H1 (cell line): Measurements from ENCODE around the gene ADGRL2. TPM values are rescaled to one million over a fixed set of nuclear protein-coding genes. Genes with fewer than 3 reads are reported as not detected.

Source experiments
- CTCF ChIA-PET: fragments of 300-600 bp; sonication (Branson Sonifier 250); formaldehyde crosslinking; loops from one replicate; lab custom pipeline; 2021; ENCODE audit not compliant: partially characterized antibody; lab: Charles Lee
- POLR2A ChIA-PET: fragments of 300-600 bp; sonication (Branson Sonifier 250); formaldehyde crosslinking; loops from one replicate; lab custom pipeline; 2021; ENCODE audit warnings: inconsistent platforms; ENCODE audit not compliant: partially characterized antibody; lab: Charles Lee
- DNase-seq, 2 experiments: peaks; one replicate each; pipeline versions ENCODE4 v3.0.0 to v3.0.0-alpha.2; 2010 to 2022; ENCODE audit warnings: low spot score in 2 of 2, low read depth in 1 of 2, mixed read lengths in 1 of 2
- FAIRE-seq: peaks from 2 replicates; lab custom pipeline; 2011; peaks lifted over from hg19 to GRCh38; lab: Jason Lieb, UNC
- H2AFZ ChIP-seq: 2 replicates; pipeline ENCODE4 v1.8.1; 2012; ENCODE audit warnings: low read length, inconsistent platforms
- H2AK5ac ChIP-seq: 2 replicates; pipeline ENCODE4 v1.6.1; 2013; ENCODE audit warnings: low read depth, low read length
- H2BK120ac ChIP-seq: replicated peaks from 2 replicates; pipeline ENCODE3; 2013; ENCODE audit warnings: low read depth, low read length, inconsistent platforms
- H2BK12ac ChIP-seq: 2 replicates; pipeline ENCODE4 v1.6.1; 2013; ENCODE audit warnings: low read depth, low read length
- H2BK15ac ChIP-seq: 2 replicates; pipeline ENCODE4 v1.6.1; 2013; ENCODE audit warnings: low read length
- H2BK20ac ChIP-seq: 2 replicates; pipeline ENCODE4 v1.6.1; 2013; ENCODE audit warnings: low read length
- H2BK5ac ChIP-seq: 2 replicates; pipeline ENCODE4 v1.6.1; 2013; ENCODE audit warnings: low read depth, low read length
- H3K14ac ChIP-seq: 2 replicates; pipeline ENCODE4 v1.6.1; 2013; ENCODE audit warnings: inconsistent platforms; ENCODE audit not compliant: insufficient read length
- H3K18ac ChIP-seq: 2 replicates; pipeline ENCODE4 v1.6.1; 2013; ENCODE audit warnings: low read length; ENCODE audit errors: extremely low read depth
- H3K23ac ChIP-seq: 2 replicates; pipeline ENCODE4 v1.6.1; 2013; ENCODE audit warnings: inconsistent platforms; ENCODE audit not compliant: insufficient read length
- H3K23me2 ChIP-seq: 2 replicates; pipeline ENCODE4 v1.6.1; 2013; ENCODE audit warnings: low read depth, low read length
- H3K27ac ChIP-seq: 2 replicates; pipeline ENCODE4 v1.6.1; 2011; ENCODE audit warnings: low read depth, low read length, inconsistent platforms
- H3K27me3 ChIP-seq, 4 experiments: replicated peaks in 1 of 4; 1 replicate in 1 of 4; 2 replicates in 3 of 4; pipeline versions ENCODE4 v1.6.1 to v1.8.1; 2011 to 2013; ENCODE audit warnings: low read length in 3 of 4, mild to moderate bottlenecking in 3 of 4, inconsistent platforms in 2 of 4, mixed read lengths in 2 of 4, moderate library complexity in 1 of 4; ENCODE audit not compliant: control insufficient read depth in 3 of 4, insufficient read depth in 3 of 4; ENCODE audit errors: extremely low read depth in 1 of 4
- H3K36me3 ChIP-seq, 4 experiments: 2 replicates each; pipeline versions ENCODE4 v1.6.1 to v1.8.1; 2011 to 2013; ENCODE audit warnings: mild to moderate bottlenecking in 4 of 4, low read length in 3 of 4, moderate library complexity in 2 of 4, control low read depth in 1 of 4, inconsistent platforms in 1 of 4; ENCODE audit not compliant: insufficient read depth in 4 of 4, control insufficient read depth in 2 of 4
- H3K4ac ChIP-seq: replicated peaks from 2 replicates; pipeline ENCODE3; 2013; ENCODE audit warnings: low read length, low read depth, mixed read lengths, inconsistent platforms; ENCODE audit not compliant: insufficient read length
- H3K4me1 ChIP-seq, 4 experiments: replicated peaks in 1 of 4; 1 replicate in 1 of 4; 2 replicates in 3 of 4; pipeline versions ENCODE4 v1.6.1 to v1.8.1; 2011 to 2013; ENCODE audit warnings: low read length in 3 of 4, inconsistent platforms in 2 of 4, mixed read lengths in 1 of 4; ENCODE audit not compliant: insufficient read depth in 4 of 4, control insufficient read depth in 3 of 4
- H3K4me2 ChIP-seq, 2 experiments: 2 replicates each; pipeline versions ENCODE4 v1.6.1 to v1.8.1; 2011 to 2013; ENCODE audit warnings: low read depth in 2 of 2, low read length in 2 of 2, control low read depth in 1 of 2, inconsistent platforms in 1 of 2, mild to moderate bottlenecking in 1 of 2; ENCODE audit not compliant: insufficient read depth in 1 of 2
- H3K4me3 ChIP-seq, 4 experiments: fragments of 200-600, 300-600 bp in 1 of 4; sonication (generic), shearing (Covaris generic), sonication (Bioruptor Twin) in 1 of 4; 2 replicates each; pipeline versions ENCODE4 v1.5.1 to v1.8.1; 2011 to 2016; ENCODE audit warnings: low read length in 4 of 4, low read depth in 3 of 4, control low read depth in 2 of 4, inconsistent platforms in 2 of 4, mild to moderate bottlenecking in 2 of 4, mixed read lengths in 1 of 4, moderate library complexity in 1 of 4; ENCODE audit not compliant: insufficient read depth in 2 of 4; ENCODE audit errors: extremely low read depth in 1 of 4
- H3K56ac ChIP-seq: replicated peaks from 2 replicates; pipeline ENCODE3; 2013; ENCODE audit warnings: low read depth, mild to moderate bottlenecking, mixed read lengths, low read length, inconsistent platforms; ENCODE audit not compliant: insufficient read length
- H3K79me1 ChIP-seq: 2 replicates; pipeline ENCODE4 v1.6.1; 2013; ENCODE audit warnings: low read depth, low read length, control low read depth
- H3K79me2 ChIP-seq, 2 experiments: 2 replicates each; pipeline versions ENCODE4 v1.6.1 to v1.8.1; 2012 to 2013; ENCODE audit warnings: low read length in 2 of 2, mild to moderate bottlenecking in 2 of 2, inconsistent platforms in 1 of 2; ENCODE audit not compliant: insufficient read depth in 2 of 2, control insufficient read depth in 1 of 2
- H3K9ac ChIP-seq, 4 experiments: replicated peaks in 1 of 4; 1 replicate in 1 of 4; 2 replicates in 3 of 4; pipeline versions ENCODE4 v1.6.1 to v1.8.1; 2011 to 2013; ENCODE audit warnings: low read depth in 3 of 4, low read length in 3 of 4, control low read depth in 2 of 4, mild to moderate bottlenecking in 2 of 4, moderate library complexity in 2 of 4, inconsistent platforms in 1 of 4; ENCODE audit errors: extremely low read depth in 1 of 4
- H3K9me3 ChIP-seq, 2 experiments: 2 replicates each; pipeline versions ENCODE4 v1.6.1 to v1.8.1; 2012 to 2013; ENCODE audit warnings: mild to moderate bottlenecking in 2 of 2, moderate library complexity in 2 of 2, control low read depth in 1 of 2, inconsistent platforms in 1 of 2, low read depth in 1 of 2, low read length in 1 of 2, mixed read lengths in 1 of 2; ENCODE audit not compliant: insufficient read depth in 2 of 2
- H4K20me1 ChIP-seq, 2 experiments: replicated peaks in 1 of 2; 2 replicates each; pipeline versions ENCODE3 to v1.8.1; 2011 to 2013; ENCODE audit warnings: inconsistent platforms in 2 of 2, low read length in 2 of 2, mild to moderate bottlenecking in 1 of 2; ENCODE audit not compliant: insufficient read depth in 2 of 2, control insufficient read depth in 1 of 2
- H4K5ac ChIP-seq: 2 replicates; pipeline ENCODE4 v1.6.1; 2013; ENCODE audit warnings: low read length, low read depth, mixed read lengths, inconsistent platforms; ENCODE audit not compliant: insufficient read length
- H4K8ac ChIP-seq: 2 replicates; pipeline ENCODE4 v1.8.0; 2013; ENCODE audit warnings: mild to moderate bottlenecking, moderate library complexity, low read length, inconsistent platforms; ENCODE audit not compliant: insufficient read depth; ENCODE audit errors: extremely low read depth
- H4K91ac ChIP-seq: replicated peaks from 2 replicates; pipeline ENCODE3; 2013; ENCODE audit warnings: low read length, mixed read lengths, inconsistent platforms; ENCODE audit not compliant: insufficient read length
- BACH1 ChIP-seq: IDR thresholded peaks from 2 replicates; pipeline ENCODE4 v1.6.1; 2012; ENCODE audit warnings: low read length, improper control_type of control experiment
- CTBP2 ChIP-seq: IDR thresholded peaks from 2 replicates; pipeline ENCODE4 v1.7.0; 2011; ENCODE audit warnings: borderline replicate concordance, mild to moderate bottlenecking, moderate library complexity, mixed read lengths, low read length; ENCODE audit not compliant: insufficient read depth, insufficient read length
- EZH2 ChIP-seq: fragments of 200-600 bp; sonication (generic); IDR thresholded peaks from 2 replicates; pipeline ENCODE4 v1.7.1; 2012; ENCODE audit warnings: low read depth, mild to moderate bottlenecking, moderate library complexity, low read length, inconsistent platforms; ENCODE audit not compliant: severe bottlenecking
- JUN ChIP-seq: IDR thresholded peaks from 2 replicates; pipeline ENCODE4 v1.6.1; 2011; ENCODE audit warnings: low read depth, mild to moderate bottlenecking, improper control_type of control experiment, low read length
- MAFK ChIP-seq: IDR thresholded peaks from 2 replicates; pipeline ENCODE4 v1.6.1; 2012; ENCODE audit warnings: low read depth, mild to moderate bottlenecking, improper control_type of control experiment, low read length
- NANOG ChIP-seq: IDR thresholded peaks from 2 replicates; pipeline ENCODE4 v1.6.1; 2011; ENCODE audit warnings: low read length, low read depth, mild to moderate bottlenecking, inconsistent platforms; ENCODE audit not compliant: insufficient read depth, poor library complexity, severe bottlenecking
- POLR2A ChIP-seq, 2 experiments: IDR thresholded peaks; 1 replicate in 1 of 2; 2 replicates in 1 of 2; pipeline ENCODE4 v1.6.1; 2011; ENCODE audit warnings: low read depth in 2 of 2, low read length in 2 of 2, mild to moderate bottlenecking in 2 of 2; ENCODE audit errors: control extremely low read depth in 1 of 2
- SIX5 ChIP-seq: IDR thresholded peaks from 2 replicates; pipeline ENCODE4 v1.6.1; 2011; ENCODE audit warnings: mild to moderate bottlenecking, low read depth, low read length
- TBP ChIP-seq: IDR thresholded peaks from 2 replicates; pipeline ENCODE4 v1.6.1; 2011; ENCODE audit warnings: low read depth, low read length, improper control_type of control experiment
- YY1 ChIP-seq: IDR thresholded peaks from 2 replicates; pipeline ENCODE4 v1.6.1; 2011; ENCODE audit warnings: low read depth, mild to moderate bottlenecking, low read length
- WGBS, 2 experiments: shearing (Covaris generic) in 1 of 2; methylation state at CpG; one replicate each; pipeline versions ENCODE4 v1.1.6 to v1.1.7; 2013 to 2015; ENCODE audit warnings: low lambda C conversion rate in 2 of 2, mixed read lengths in 2 of 2, inconsistent platforms in 1 of 2, low coverage in 1 of 2, missing lambda C conversion rate in 1 of 2; ENCODE audit not compliant: insufficient replicate concordance in 2 of 2, insufficient coverage in 1 of 2, insufficient read length in 1 of 2; ENCODE audit errors: extremely low coverage in 1 of 2, missing lambda C conversion rate in 1 of 2; 5-methylcytosine and 5-hydroxymethylcytosine counted together
- polyA plus RNA-seq, 7 experiments: library from polyadenylated mRNA; depleted of rRNA in 3 of 7; stranded (reverse) in 5 of 7; unstranded in 2 of 7; fragments of >200 nt in 5 of 7; fragments of 200-250 nt in 2 of 7; gene quantifications; 1 replicate in 5 of 7; 2 replicates in 1 of 7; 4 replicates in 1 of 7; pipeline versions ENCODE4 v1.2.1 to v1.2.3, GENCODE V29; 2011 to 2013; ENCODE audit warnings: missing spikeins in 2 of 7, mixed read lengths in 2 of 7
- total RNA-seq: library from RNA; stranded (reverse); fragmentation: NEBNext Ultra II Directional; extraction: Animal tissue kit (Norgen Biotek cat#: 25700); gene quantifications from 2 replicates; pipeline ENCODE4 v1.2.1, GENCODE V29; 2021
- TF ChIP-seq, protein P1 (sequence below): IDR thresholded peaks from 2 replicates; pipeline ENCODE4 v1.6.1; 2011; ENCODE audit warnings: low read length, improper control_type of control experiment

The ADGRL2 gene
- total and polyA plus RNA-seq, 2 of the 8 experiments (the other 6 are each of a cell fraction or from before 2014, with no cell fraction given): 113 to 124 TPM

DNA sequence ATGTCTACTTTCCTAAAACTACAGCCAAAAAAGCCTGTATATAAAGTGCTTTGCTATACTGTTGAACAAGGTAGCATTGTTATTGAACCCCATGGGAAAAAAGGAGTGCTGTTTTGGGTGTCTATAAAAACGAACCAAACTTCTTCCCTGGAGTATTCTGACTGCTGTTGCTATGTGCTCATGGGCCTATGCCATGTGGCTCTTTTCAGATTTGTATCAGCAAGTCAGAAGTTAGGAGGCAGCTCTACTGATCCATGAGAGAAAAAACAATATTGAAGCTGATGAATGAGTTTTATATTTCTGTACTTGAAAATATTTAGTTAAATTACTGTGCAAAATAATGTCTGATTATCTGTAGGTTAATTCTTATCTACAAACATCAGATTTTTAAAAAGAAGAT, 66.5 kb downstream of the ADGRL2 start:
- Histone ChIP-seq H3K9ac (no peak overlapping the region), H3K36me3 (peaks cover 0 to 7% (median 2%) of the 10 kb centered on the region in 4 experiments; a peak in 3 of 8 replicates), H3K14ac (no peak overlapping the region), H3K9me3 (no peaks in the 10 kb centered on the region), H3K4me3 (no peak overlapping the region), H4K5ac (no peak overlapping the region), H3K27me3 (no peaks in the 10 kb centered on the region), H3K4ac (no peak overlapping the region), H2BK5ac (no peak overlapping the region), H3K27ac (no peak overlapping the region), H4K91ac (no peak overlapping the region), H2AK5ac (no peak overlapping the region), H3K4me1 (no peaks in the 10 kb centered on the region), H2BK120ac (no peak overlapping the region), H3K23me2 (no peaks in the 10 kb centered on the region; the same call in 1 of the 2 replicates), H3K79me2 (peaks cover 0 to 93% of the 10 kb centered on the region in 2 experiments; a peak in 3 of 4 replicates), H4K20me1 (peaks cover 1 to 2% of the 10 kb centered on the region in 2 experiments), H3K56ac (no peak overlapping the region), H2AFZ (no peak overlapping the region), H3K4me2 (no peak overlapping the region), H3K23ac (no peak overlapping the region), H3K79me1 (no peaks in the 10 kb centered on the region; the same call in 1 of the 2 replicates), H2BK12ac (no peak overlapping the region), H2BK15ac (no peak overlapping the region), H4K8ac (no peak overlapping the region), H2BK20ac (no peak overlapping the region), H3K18ac (no peak overlapping the region)
- 91% methylated on average over 1 of the region's 1 CpG; no CpG with 5 or more reads in 1 of the 2 experiments for WGBS, 2 experiments
- no peak for FAIRE-seq
- DNase-seq: no peak
- POLR2A ChIA-PET: interaction anchor here (0.8 kb wide), 1 partner anchor 8 kb away, joined by 3 read pairs; no protein-coding TSS in a partner anchor
- CTCF ChIA-PET: no interaction called here
- no peak for TF ChIP-seq TBP
- TF ChIP-seq YY1: no peak
- TF ChIP-seq EZH2: no peak
- no peak for TF ChIP-seq MAFK
- TF ChIP-seq CTBP2: no peak
- TF ChIP-seq NANOG: no peak
- no peak for TF ChIP-seq JUN
- no peak for TF ChIP-seq BACH1
- TF ChIP-seq POLR2A (IDR thresholded peaks at IDR 0.05; ENCODE audit: control extremely low read depth in 1 of 2, low read depth in 2 of 2, low read length in 2 of 2): no peak
- TF ChIP-seq, protein P1, sequence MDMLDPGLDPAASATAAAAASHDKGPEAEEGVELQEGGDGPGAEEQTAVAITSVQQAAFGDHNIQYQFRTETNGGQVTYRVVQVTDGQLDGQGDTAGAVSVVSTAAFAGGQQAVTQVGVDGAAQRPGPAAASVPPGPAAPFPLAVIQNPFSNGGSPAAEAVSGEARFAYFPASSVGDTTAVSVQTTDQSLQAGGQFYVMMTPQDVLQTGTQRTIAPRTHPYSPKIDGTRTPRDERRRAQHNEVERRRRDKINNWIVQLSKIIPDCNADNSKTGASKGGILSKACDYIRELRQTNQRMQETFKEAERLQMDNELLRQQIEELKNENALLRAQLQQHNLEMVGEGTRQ: no peak
- TF ChIP-seq SIX5: no peak
